PC-3 (cell line): ENCODE results near the gene PFDN2.

Source experiments
- CTCF ChIP-seq: fragments of 300-600 bp; sonication (generic); conservative IDR thresholded peaks from 2 replicates; pipeline ENCODE4 v1.5.1; 2017; ENCODE audit warnings: antibody characterized with exemption, low read depth, mild to moderate bottlenecking, low read length
- EZH2 ChIP-seq: fragments of 300-600 bp; sonication (generic); IDR thresholded peaks from one replicate; pipeline ENCODE4 v1.6.1; 2017; ENCODE audit warnings: antibody characterized with exemption, mild to moderate bottlenecking, low read length; ENCODE audit not compliant: unreplicated experiment

GRCh38 chr1:161153682-161154337 is 36.0 kb upstream of the PFDN2 start, which contains the start of gene UFC1:
- TF ChIP-seq CTCF (no peak), EZH2 (no peak)
